ENCODE results near the gene ZNF490.

ZNF490 gene

DNA sequence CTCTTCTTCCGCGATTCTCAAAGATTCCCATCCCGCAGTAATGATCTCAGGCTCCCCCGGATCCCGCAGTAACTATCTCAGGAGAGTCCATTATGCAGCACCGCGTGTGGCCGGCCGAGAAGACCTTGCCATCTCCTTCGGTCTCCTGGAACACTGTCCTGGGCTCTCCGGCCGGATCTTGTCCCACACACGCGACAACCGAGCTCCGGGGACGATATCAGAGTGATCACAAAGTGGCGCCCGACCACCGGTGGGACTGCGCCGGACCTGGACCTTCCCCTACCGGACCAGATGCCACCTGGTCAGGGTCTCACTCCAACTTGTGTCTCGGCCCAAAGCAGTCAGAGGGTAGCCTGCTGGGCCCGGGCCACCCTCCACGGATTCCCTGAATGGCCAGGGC lies 31.9 kb upstream of the ZNF490 start:
- H3K36me3 ChIP-seq (ENCODE audit: control insufficient read depth, insufficient read depth, low read length): no peaks in the 10 kb centered on the region
- H3K9ac ChIP-seq (ENCODE audit: low read length): no peak overlapping the region
- 0 out of 2 replicates have a peak, but pooled peaks cover 3% of the 10 kb centered on the region for H3K4me1 ChIP-seq (ENCODE audit: control insufficient read depth, insufficient read depth, low read length)
- H3K4me3 ChIP-seq (ENCODE audit: low read depth, low read length): no peak overlapping the region
- 0 out of 2 replicates have a peak, but pooled peaks cover 3% of the 10 kb centered on the region for H3K9me3 ChIP-seq (ENCODE audit: control insufficient read depth, insufficient read depth, low read depth, low read length)
- 0 out of 2 replicates have a peak, but pooled peaks cover 2% of the 10 kb centered on the region for H3K27me3 ChIP-seq (ENCODE audit: control insufficient read depth, insufficient read depth, low read length)
- H3K27ac ChIP-seq (ENCODE audit: low read depth, low read length): no peak overlapping the region

GRCh38 chr19:12641456-12641855 lies 30.8 kb upstream of the ZNF490 start:
- H3K27ac ChIP-seq (ENCODE audit: low read depth, low read length): no peak overlapping the region
- 0 out of 2 replicates have a peak, but pooled peaks cover 2% of the 10 kb centered on the region for H3K27me3 ChIP-seq (ENCODE audit: control insufficient read depth, insufficient read depth, low read length)
- H3K36me3 ChIP-seq (ENCODE audit: control insufficient read depth, insufficient read depth, low read length): no peaks in the 10 kb centered on the region
- 0 out of 2 replicates have a peak, but pooled peaks cover 3% of the 10 kb centered on the region for H3K9me3 ChIP-seq (ENCODE audit: control insufficient read depth, insufficient read depth, low read depth, low read length)
- H3K4me1 ChIP-seq (ENCODE audit: control insufficient read depth, insufficient read depth, low read length): 0 out of 2 replicates have a peak, but pooled peaks cover 3% of the 10 kb centered on the region
- H3K9ac ChIP-seq (ENCODE audit: low read length): no peak overlapping the region
- H3K4me3 ChIP-seq (ENCODE audit: low read depth, low read length): no peak overlapping the region

- 0 out of 2 replicates have a peak, but pooled peaks cover 3% of the 10 kb centered on the region for H3K4me1 ChIP-seq (ENCODE audit: control insufficient read depth, insufficient read depth, low read length)
- H3K27me3 ChIP-seq (ENCODE audit: control insufficient read depth, insufficient read depth, low read length): 0 out of 2 replicates have a peak, but pooled peaks cover 2% of the 10 kb centered on the region
- H3K27ac ChIP-seq (ENCODE audit: low read depth, low read length): no peak overlapping the region
- peak overlapping the region; percentile 37 for H3K9ac ChIP-seq (ENCODE audit: low read length)
- peak overlapping the region; percentile 57 for H3K4me3 ChIP-seq (ENCODE audit: low read depth, low read length)
- 0 out of 2 replicates have a peak, but pooled peaks cover 3% of the 10 kb centered on the region for H3K9me3 ChIP-seq (ENCODE audit: control insufficient read depth, insufficient read depth, low read depth, low read length)
- no peaks in the 10 kb centered on the region for H3K36me3 ChIP-seq (ENCODE audit: control insufficient read depth, insufficient read depth, low read length)
Measured at GRCh38 chr19:12639901-12640613, 29.4 kb upstream of the ZNF490 start.

- no peak overlapping the region for H3K9ac ChIP-seq (ENCODE audit: low read length)
- H3K4me1 ChIP-seq (ENCODE audit: control insufficient read depth, insufficient read depth, low read length): 0 out of 2 replicates have a peak, but pooled peaks cover 3% of the 10 kb centered on the region
- 0 out of 2 replicates have a peak, but pooled peaks cover 3% of the 10 kb centered on the region for H3K9me3 ChIP-seq (ENCODE audit: control insufficient read depth, insufficient read depth, low read depth, low read length)
- 0 out of 2 replicates have a peak, but pooled peaks cover 2% of the 10 kb centered on the region for H3K27me3 ChIP-seq (ENCODE audit: control insufficient read depth, insufficient read depth, low read length)
- no peaks in the 10 kb centered on the region for H3K36me3 ChIP-seq (ENCODE audit: control insufficient read depth, insufficient read depth, low read length)
- H3K27ac ChIP-seq (ENCODE audit: low read depth, low read length): no peak overlapping the region
- no peak overlapping the region for H3K4me3 ChIP-seq (ENCODE audit: low read depth, low read length)
Measured at GRCh38 chr19:12638611-12639182, 28.1 kb upstream of the ZNF490 start.

DNA sequence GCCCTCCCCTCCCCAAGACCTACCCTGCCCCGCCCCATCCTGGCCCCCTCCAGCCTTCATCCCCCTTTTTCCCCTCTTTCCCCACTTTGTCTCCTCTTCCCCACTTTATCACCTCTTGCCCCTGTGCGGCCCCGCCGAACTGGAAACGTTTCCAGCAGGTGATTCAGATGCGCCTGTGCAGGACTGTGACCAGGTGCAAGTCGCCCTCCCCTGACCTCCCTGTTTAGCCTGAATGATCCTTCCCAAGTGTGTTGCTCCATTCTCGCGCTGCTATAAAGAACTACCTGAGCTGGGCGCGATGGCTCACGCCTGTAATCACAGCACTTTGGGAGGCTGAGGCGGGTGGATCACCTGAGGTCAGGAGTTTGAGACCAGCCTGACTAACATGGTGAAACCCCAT lies 26.0 kb upstream of the ZNF490 start:
- Histone ChIP-seq H3K36me3 (ENCODE audit: control insufficient read depth, insufficient read depth, low read length) (no peaks in the 10 kb centered on the region), H3K9me3 (ENCODE audit: control insufficient read depth, insufficient read depth, low read depth, low read length) (0 out of 2 replicates have a peak, but pooled peaks cover 3% of the 10 kb centered on the region), H3K27me3 (ENCODE audit: control insufficient read depth, insufficient read depth, low read length) (0 out of 2 replicates have a peak, but pooled peaks cover 2% of the 10 kb centered on the region), H3K4me3 (ENCODE audit: low read depth, low read length) (no peak overlapping the region), H3K9ac (ENCODE audit: low read length) (no peak overlapping the region), H3K27ac (ENCODE audit: low read depth, low read length) (no peak overlapping the region), H3K4me1 (ENCODE audit: control insufficient read depth, insufficient read depth, low read length) (0 out of 2 replicates have a peak, but pooled peaks cover 3% of the 10 kb centered on the region)

- peaks cover 46% of the 10 kb centered on the region for H3K9me3 ChIP-seq (ENCODE audit: control insufficient read depth, insufficient read depth, low read depth, low read length)
- no peak overlapping the region for H3K4me3 ChIP-seq (ENCODE audit: low read depth, low read length)
- H3K36me3 ChIP-seq (ENCODE audit: control insufficient read depth, insufficient read depth, low read length): peaks cover 64% of the 10 kb centered on the region
- H3K27ac ChIP-seq (ENCODE audit: low read depth, low read length): no peak overlapping the region
- H3K4me1 ChIP-seq (ENCODE audit: control insufficient read depth, insufficient read depth, low read length): no peaks in the 10 kb centered on the region
- H3K27me3 ChIP-seq (ENCODE audit: control insufficient read depth, insufficient read depth, low read length): no peaks in the 10 kb centered on the region
- H3K9ac ChIP-seq (ENCODE audit: low read length): no peak overlapping the region
Measured at GRCh38 chr19:12629215-12629614, 18.6 kb upstream of the ZNF490 start.

DNA sequence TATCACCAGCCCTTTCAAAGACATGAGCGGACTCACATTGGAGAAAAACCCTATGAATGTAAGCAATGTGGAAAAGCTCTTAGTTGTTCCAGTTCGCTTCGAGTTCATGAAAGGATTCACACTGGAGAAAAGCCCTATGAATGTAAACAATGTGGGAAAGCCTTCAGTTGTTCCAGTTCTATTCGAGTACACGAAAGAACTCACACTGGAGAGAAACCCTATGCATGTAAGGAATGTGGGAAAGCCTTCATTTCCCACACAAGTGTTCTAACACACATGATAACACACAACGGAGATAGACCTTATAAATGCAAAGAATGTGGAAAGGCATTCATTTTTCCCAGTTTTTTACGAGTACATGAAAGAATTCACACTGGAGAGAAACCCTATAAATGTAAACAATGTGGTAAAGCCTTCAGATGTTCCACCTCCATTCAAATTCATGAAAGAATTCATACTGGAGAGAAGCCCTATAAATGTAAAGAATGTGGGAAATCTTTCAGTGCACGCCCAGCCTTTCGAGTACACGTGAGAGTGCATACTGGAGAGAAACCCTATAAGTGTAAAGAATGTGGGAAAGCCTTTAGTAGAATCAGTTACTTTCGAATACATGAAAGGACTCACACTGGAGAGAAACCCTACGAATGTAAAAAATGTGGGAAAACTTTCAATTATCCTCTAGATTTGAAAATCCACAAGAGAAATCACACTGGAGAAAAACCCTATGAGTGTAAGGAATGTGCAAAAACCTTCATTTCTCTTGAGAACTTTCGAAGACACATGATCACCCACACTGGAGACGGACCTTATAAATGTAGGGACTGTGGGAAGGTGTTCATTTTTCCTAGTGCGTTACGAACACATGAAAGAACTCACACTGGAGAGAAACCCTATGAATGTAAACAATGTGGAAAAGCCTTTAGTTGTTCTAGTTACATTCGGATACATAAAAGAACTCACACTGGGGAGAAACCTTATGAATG lies 17.7 kb upstream of the ZNF490 start:
- Histone ChIP-seq H3K27ac (ENCODE audit: low read depth, low read length) (no peak overlapping the region), H3K4me3 (ENCODE audit: low read depth, low read length) (no peak overlapping the region), H3K27me3 (ENCODE audit: control insufficient read depth, insufficient read depth, low read length) (no peaks in the 10 kb centered on the region), H3K4me1 (ENCODE audit: control insufficient read depth, insufficient read depth, low read length) (no peaks in the 10 kb centered on the region), H3K9ac (ENCODE audit: low read length) (no peak overlapping the region), H3K9me3 (ENCODE audit: control insufficient read depth, insufficient read depth, low read depth, low read length) (peaks cover 51% of the 10 kb centered on the region), H3K36me3 (ENCODE audit: control insufficient read depth, insufficient read depth, low read length) (peaks cover 72% of the 10 kb centered on the region)

- no peak overlapping the region for H3K27ac ChIP-seq (ENCODE audit: low read depth, low read length)
- no peaks in the 10 kb centered on the region for H3K27me3 ChIP-seq (ENCODE audit: control insufficient read depth, insufficient read depth, low read length)
- no peak overlapping the region for H3K9ac ChIP-seq (ENCODE audit: low read length)
- peaks cover 78% of the 10 kb centered on the region for H3K36me3 ChIP-seq (ENCODE audit: control insufficient read depth, insufficient read depth, low read length)
- H3K9me3 ChIP-seq (ENCODE audit: control insufficient read depth, insufficient read depth, low read depth, low read length): peaks cover 57% of the 10 kb centered on the region
- H3K4me3 ChIP-seq (ENCODE audit: low read depth, low read length): no peak overlapping the region; the same call in none of the 2 replicates
- H3K4me1 ChIP-seq (ENCODE audit: control insufficient read depth, insufficient read depth, low read length): no peaks in the 10 kb centered on the region
Measured at GRCh38 chr19:12626958-12627357, 16.3 kb upstream of the ZNF490 start.

GRCh38 chr19:12623361-12624031 lies 12.9 kb upstream of the ZNF490 start:
- no peaks in the 10 kb centered on the region for H3K27me3 ChIP-seq (ENCODE audit: control insufficient read depth, insufficient read depth, low read length)
- no peak overlapping the region for H3K27ac ChIP-seq (ENCODE audit: low read depth, low read length)
- H3K4me3 ChIP-seq (ENCODE audit: low read depth, low read length): no peak overlapping the region
- no peaks in the 10 kb centered on the region for H3K4me1 ChIP-seq (ENCODE audit: control insufficient read depth, insufficient read depth, low read length)
- peaks cover 48% of the 10 kb centered on the region for H3K9me3 ChIP-seq (ENCODE audit: control insufficient read depth, insufficient read depth, low read depth, low read length)
- H3K36me3 ChIP-seq (ENCODE audit: control insufficient read depth, insufficient read depth, low read length): peaks cover 62% of the 10 kb centered on the region
- H3K9ac ChIP-seq (ENCODE audit: low read length): no peak overlapping the region

Data from HUES6 (cell line).